Daoy (cell line): ENCODE results near the gene OR4C12. TPM values are rescaled to one million over a fixed set of nuclear protein-coding genes. Genes with fewer than 3 reads are reported as not detected.
"Not testable (repeated sequence)": the region's sequence is repeated elsewhere in the genome, so short reads cannot be mapped to it uniquely, and the experiment has no call there.

Source experiments
- DNase-seq: peaks from one replicate; pipeline ENCODE4 v3.0.0-alpha.2; 2015; ENCODE audit warnings: low read depth
- total RNA-seq: library from RNA; depleted of rRNA; stranded (reverse); fragments of >200 nt; shearing (Covaris generic); gene quantifications from 2 replicates; pipeline ENCODE4 v1.2.3, GENCODE V29; 2014; rRNA removed

Gene OR4C12
- total RNA-seq, result not detected in 2 replicates

GRCh38 chr11:49982435-49982834, at the start of gene OR4C12:
OR4C12 (minus strand) TSS chr11:49982535; CDS start chr11:49982501, 34 bp downstream.
- DNase-seq, result not testable (repeated sequence)

- no peak for DNase-seq
Measured at GRCh38 chr11:50030193-50030592, 47.9 kb upstream of the OR4C12 start.

GRCh38 chr11:49995565-49995964, 13.2 kb upstream of the OR4C12 start:
- DNase-seq, result peak; percentile 54

- not testable (repeated sequence) for DNase-seq
Measured at GRCh38 chr11:49973439-49973838, 8.9 kb downstream of the OR4C12 start.

GRCh38 chr11:49952091-49952490, 30.2 kb downstream of the OR4C12 start, which contains the start of gene OR4C13:
OR4C13 (plus strand) TSS chr11:49952391; CDS start chr11:49952423, 32 bp downstream.
- DNase-seq, result no peak

- not testable (repeated sequence) for DNase-seq
Measured at GRCh38 chr11:49948701-49949100, 33.6 kb downstream of the OR4C12 start.

Other genes starting within 250 kb of the OR4C12 start
- not detected in 2 replicates for gene OR4C13, start 30.1 kb downstream of the OR4C12 start, total RNA-seq
- not detected in 2 replicates for gene OR4C45, start 50.3 kb upstream of the OR4C12 start, total RNA-seq